ENCODE data around the gene WNT3. TPM values are rescaled to one million over a fixed set of nuclear protein-coding genes. Genes with fewer than 3 reads are reported as not detected.

The WNT3 gene
- total RNA-seq, 1 experiment from 2014 or later: 6.1 TPM

DNA sequence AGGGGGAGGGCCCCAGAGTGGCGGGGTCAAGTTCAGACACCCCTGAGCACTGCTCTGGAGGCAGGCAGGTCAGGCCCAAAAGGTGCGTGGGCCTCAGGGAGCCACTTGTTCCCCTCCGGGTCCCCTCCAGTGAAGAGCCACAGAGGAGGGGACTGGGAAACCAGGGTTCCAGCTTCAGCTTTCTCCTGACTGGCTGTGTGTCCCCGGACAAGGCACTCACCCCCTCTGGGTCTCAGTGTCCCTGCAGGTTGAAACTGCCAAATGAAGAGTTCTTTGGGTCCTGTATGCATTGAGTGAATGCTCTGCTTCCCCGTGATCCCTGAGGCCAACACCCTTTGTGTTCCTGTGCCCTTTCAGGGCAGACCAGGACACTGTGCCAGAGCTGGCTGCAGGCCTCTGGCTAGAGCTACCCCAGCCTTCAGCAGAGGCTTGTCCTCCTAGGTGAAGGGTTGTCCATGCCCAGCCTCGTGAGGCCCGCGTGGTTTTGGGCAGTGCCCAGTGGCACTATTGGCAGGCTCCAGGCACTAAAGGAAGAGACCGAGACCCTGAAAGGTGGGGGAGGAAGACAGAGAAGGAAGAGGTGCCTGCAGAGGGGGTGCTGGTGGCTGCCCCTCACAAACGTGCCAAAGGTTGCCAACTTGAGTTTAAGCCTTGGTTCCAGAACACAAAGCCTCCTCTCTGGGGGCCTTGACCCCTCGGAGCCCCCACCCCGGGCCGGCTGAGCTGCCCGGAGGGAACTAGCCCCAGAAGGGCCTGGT, 13.3 kb upstream of the WNT3 start:
- peaks cover 91% of the 10 kb centered on the region for H3K27me3 Mint-ChIP-seq (ENCODE audit: unreplicated experiment)
- CTCF ChIA-PET: no interaction called here
- BruUV-seq (replicated peaks): no TSS peak
- H3K4me1 Mint-ChIP-seq (ENCODE audit: low read depth, unreplicated experiment): peaks cover 11% of the 10 kb centered on the region
- no peaks in the 10 kb centered on the region for H3K9me3 Mint-ChIP-seq (ENCODE audit: low read depth, unreplicated experiment)
- H3K36me3 Mint-ChIP-seq (ENCODE audit: insufficient read depth, unreplicated experiment): peaks cover 8% of the 10 kb centered on the region
- TF ChIP-seq, protein P1, sequence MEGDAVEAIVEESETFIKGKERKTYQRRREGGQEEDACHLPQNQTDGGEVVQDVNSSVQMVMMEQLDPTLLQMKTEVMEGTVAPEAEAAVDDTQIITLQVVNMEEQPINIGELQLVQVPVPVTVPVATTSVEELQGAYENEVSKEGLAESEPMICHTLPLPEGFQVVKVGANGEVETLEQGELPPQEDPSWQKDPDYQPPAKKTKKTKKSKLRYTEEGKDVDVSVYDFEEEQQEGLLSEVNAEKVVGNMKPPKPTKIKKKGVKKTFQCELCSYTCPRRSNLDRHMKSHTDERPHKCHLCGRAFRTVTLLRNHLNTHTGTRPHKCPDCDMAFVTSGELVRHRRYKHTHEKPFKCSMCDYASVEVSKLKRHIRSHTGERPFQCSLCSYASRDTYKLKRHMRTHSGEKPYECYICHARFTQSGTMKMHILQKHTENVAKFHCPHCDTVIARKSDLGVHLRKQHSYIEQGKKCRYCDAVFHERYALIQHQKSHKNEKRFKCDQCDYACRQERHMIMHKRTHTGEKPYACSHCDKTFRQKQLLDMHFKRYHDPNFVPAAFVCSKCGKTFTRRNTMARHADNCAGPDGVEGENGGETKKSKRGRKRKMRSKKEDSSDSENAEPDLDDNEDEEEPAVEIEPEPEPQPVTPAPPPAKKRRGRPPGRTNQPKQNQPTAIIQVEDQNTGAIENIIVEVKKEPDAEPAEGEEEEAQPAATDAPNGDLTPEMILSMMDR (IDR thresholded peaks at IDR 0.05; ENCODE audit: unreplicated experiment): no peak
- intact Hi-C loops (cut with micrococcal nuclease; ENCODE audit: unreplicated experiment): no loop called here
- H3K27ac Mint-ChIP-seq (ENCODE audit: unreplicated experiment): no peak overlapping the region
- no peak overlapping the region for H3K4me3 Mint-ChIP-seq (ENCODE audit: low read depth, unreplicated experiment)
- no peak for DNase-seq

GRCh38 chr17:46827274-46827673, 8.8 kb upstream of the WNT3 start:
- Mint-ChIP-seq H3K4me3 (ENCODE audit: low read depth, unreplicated experiment) (no peak overlapping the region), H3K27me3 (ENCODE audit: unreplicated experiment) (peaks cover 80% of the 10 kb centered on the region), H3K27ac (ENCODE audit: unreplicated experiment) (no peak overlapping the region), H3K9me3 (ENCODE audit: low read depth, unreplicated experiment) (no peaks in the 10 kb centered on the region), H3K4me1 (ENCODE audit: low read depth, unreplicated experiment) (no peaks in the 10 kb centered on the region), H3K36me3 (ENCODE audit: insufficient read depth, unreplicated experiment) (no peaks in the 10 kb centered on the region)
- intact Hi-C loops (cut with micrococcal nuclease; ENCODE audit: unreplicated experiment): no loop called here
- CTCF ChIA-PET: no interaction called here
- TF ChIP-seq, protein P1 (IDR thresholded peaks at IDR 0.05; ENCODE audit: unreplicated experiment): no peak
- no peak for DNase-seq
- BruUV-seq (replicated peaks): no TSS peak

DNA sequence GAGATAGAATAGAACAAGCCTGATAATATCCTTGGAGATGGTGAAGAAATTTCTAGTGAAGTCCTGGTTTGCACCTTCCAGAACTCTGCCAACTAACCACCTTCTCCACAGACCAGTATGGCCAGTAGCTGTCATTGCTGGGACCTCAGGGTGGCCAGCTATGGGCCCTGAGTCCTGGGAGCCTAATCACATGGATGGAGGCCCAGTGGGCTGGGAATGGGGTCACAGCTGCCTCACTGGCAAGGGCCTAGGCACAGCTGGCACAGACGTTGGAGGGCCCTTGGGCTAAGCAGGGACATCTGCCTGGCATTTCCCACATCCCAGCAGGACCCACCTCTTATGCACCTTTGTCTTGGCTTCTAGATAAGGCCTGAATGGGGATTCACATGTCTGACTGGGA, 7.6 kb upstream of the WNT3 start:
- Mint-ChIP-seq H3K4me1 (ENCODE audit: low read depth, unreplicated experiment) (no peaks in the 10 kb centered on the region), H3K27ac (ENCODE audit: unreplicated experiment) (no peak overlapping the region), H3K9me3 (ENCODE audit: low read depth, unreplicated experiment) (no peaks in the 10 kb centered on the region), H3K36me3 (ENCODE audit: insufficient read depth, unreplicated experiment) (no peaks in the 10 kb centered on the region), H3K4me3 (ENCODE audit: low read depth, unreplicated experiment) (no peak overlapping the region), H3K27me3 (ENCODE audit: unreplicated experiment) (peaks cover 85% of the 10 kb centered on the region)
- DNase-seq: no peak
- TF ChIP-seq, protein P1 (IDR thresholded peaks at IDR 0.05; ENCODE audit: unreplicated experiment): no peak
- CTCF ChIA-PET: interaction anchor here (0.7 to 1.0 kb wide), 2 partner anchors 10 to 11 kb away, joined by 3 read pairs; no protein-coding TSS in a partner anchor
- intact Hi-C loops (cut with micrococcal nuclease; ENCODE audit: unreplicated experiment): no loop called here
- no TSS peak for BruUV-seq (replicated peaks)

GRCh38 chr17:46823657-46824056, 5.2 kb upstream of the WNT3 start:
- no peaks in the 10 kb centered on the region for H3K4me1 Mint-ChIP-seq (ENCODE audit: low read depth, unreplicated experiment)
- TF ChIP-seq, protein P1 (IDR thresholded peaks at IDR 0.05; ENCODE audit: unreplicated experiment): no peak
- H3K9me3 Mint-ChIP-seq (ENCODE audit: low read depth, unreplicated experiment): no peaks in the 10 kb centered on the region
- H3K4me3 Mint-ChIP-seq (ENCODE audit: low read depth, unreplicated experiment): no peak overlapping the region
- H3K27ac Mint-ChIP-seq (ENCODE audit: unreplicated experiment): no peak overlapping the region
- intact Hi-C loops (cut with micrococcal nuclease; ENCODE audit: unreplicated experiment): no loop called here
- no peaks in the 10 kb centered on the region for H3K36me3 Mint-ChIP-seq (ENCODE audit: insufficient read depth, unreplicated experiment)
- BruUV-seq (replicated peaks): no TSS peak
- CTCF ChIA-PET: interaction anchor here (1.2 kb wide), 1 partner anchor 53 kb away, joined by 3 read pairs; no protein-coding TSS in a partner anchor
- DNase-seq: no peak
- peaks cover 88% of the 10 kb centered on the region for H3K27me3 Mint-ChIP-seq (ENCODE audit: unreplicated experiment)
